Right cardiac atrium (tissue), 5 donors: ENCODE results near the gene SNX18. TPM values are rescaled to one million over a fixed set of nuclear protein-coding genes. Genes with fewer than 3 reads are reported as not detected.

ENCODE experiments used
- ATAC-seq, 2 donors: fragments of 200-7000 bp; cut with Tn5 transposase; one replicate each; pipeline versions ENCODE4 v1.8.0 to v1.9.1; 2020; ENCODE audit warnings: moderate library complexity in 2 of 2, mild to moderate bottlenecking in 1 of 2
- DNase-seq, 3 donors: peaks; one replicate each; pipeline ENCODE4 v3.0.0-alpha.2; 2020
- H3K27ac ChIP-seq: one replicate; pipeline ENCODE4 v1.5.1; 2013; ENCODE audit warnings: mild to moderate bottlenecking, low read length, control low read depth, moderate library complexity
- H3K27me3 ChIP-seq: one replicate; pipeline ENCODE4 v1.6.1; 2013; ENCODE audit not compliant: control insufficient read depth, insufficient read depth
- H3K4me1 ChIP-seq: one replicate; pipeline ENCODE4 v1.6.1; 2013; ENCODE audit warnings: low read length; ENCODE audit not compliant: control insufficient read depth, insufficient read depth
- H3K4me3 ChIP-seq: one replicate; pipeline ENCODE4 v1.5.1; 2013; ENCODE audit warnings: low read length, control low read depth
- H3K9me3 ChIP-seq: one replicate; pipeline ENCODE4 v1.6.1; 2013; ENCODE audit warnings: low read length; ENCODE audit not compliant: control insufficient read depth
- WGBS: extraction: QIAGEN DNeasy Blood & Tissue Kit; methylation state at CpG from one replicate; pipeline ENCODE4 v1.1.7; 2013; 5-methylcytosine and 5-hydroxymethylcytosine counted together
- intact Hi-C, 4 donors: fragments of 100-400 bp; cut with DNase I; formaldehyde crosslinking; loops; one replicate each; pipeline versions ENCODE4 v1.11.0 to v1.14.0; 2022 to 2023
- polyA plus RNA-seq: library from polyadenylated mRNA; stranded (reverse); fragments of 200-250 nt; gene quantifications from one replicate; pipeline ENCODE4 v1.2.3, GENCODE V29; 2013
- total RNA-seq, 4 donors: library from RNA; stranded (reverse); fragmentation: NEBNext Ultra II Directional; extraction: Animal tissue kit (Norgen Biotek cat#: 25700); gene quantifications; one replicate each; pipeline ENCODE4 v1.2.1, GENCODE V29; 2021
- donor health status: healthy with polysubstance abuse.
- donor health status: DM: no; HTN: yes; CAD: no.
- donor health status: DM: no; HTN: no; CAD: no.
- donor health status: DM: no; HTN: yes; CAD: no; lungs with severe emphysema.
- donor health status: DM: yes; HTN: yes; CAD: no.

SNX18 gene
- total and polyA plus RNA-seq, 5 donors = 3.8 to 14.0 (median 12.8) TPM

- H3K9me3 ChIP-seq = no peaks in the 10 kb centered on the region
- intact Hi-C loops = no loop called here
- DNase-seq (no peak), ATAC-seq (no peak)
- no peak overlapping the region for H3K4me3 ChIP-seq
- H3K27me3 ChIP-seq = no peaks in the 10 kb centered on the region
- no peak overlapping the region for H3K27ac ChIP-seq
- H3K4me1 ChIP-seq = no peaks in the 10 kb centered on the region
- 27% methylated on average over 1 of the region's 1 CpG for WGBS
Observed at GRCh38 chr5:54579591-54580295, 62.2 kb downstream of the SNX18 start.

GRCh38 chr5:54580997-54581811 lies 63.6 kb downstream of the SNX18 start:
- DNase-seq = no peak
- Histone ChIP-seq H3K27me3 (no peaks in the 10 kb centered on the region), H3K27ac (no peak overlapping the region), H3K9me3 (no peaks in the 10 kb centered on the region), H3K4me3 (no peak overlapping the region), H3K4me1 (no peaks in the 10 kb centered on the region)
- intact Hi-C loops = no loop called here
- WGBS = 42% methylated on average over 7 of the region's 7 CpGs
- ATAC-seq = peak; percentile 62 to 65

GRCh38 chr5:54581831-54582548 lies 64.4 kb downstream of the SNX18 start:
- H3K27ac ChIP-seq = peak overlapping the region; percentile 30
- H3K27me3 ChIP-seq = no peaks in the 10 kb centered on the region
- no peak for DNase-seq
- 51% methylated on average over 3 of the region's 3 CpGs for WGBS
- no peak overlapping the region for H3K4me3 ChIP-seq
- H3K4me1 ChIP-seq = no peaks in the 10 kb centered on the region
- peak; percentile 63 to 67 for ATAC-seq
- intact Hi-C loops = no loop called here
- H3K9me3 ChIP-seq = no peaks in the 10 kb centered on the region

GRCh38 chr5:54586336-54586735 lies 68.8 kb downstream of the SNX18 start:
- Histone ChIP-seq H3K4me1 (no peaks in the 10 kb centered on the region), H3K27ac (no peak overlapping the region), H3K27me3 (no peaks in the 10 kb centered on the region), H3K9me3 (no peaks in the 10 kb centered on the region), H3K4me3 (no peak overlapping the region)
- WGBS = 97% methylated on average over 5 of the region's 5 CpGs
- ATAC-seq (no peak), DNase-seq (no peak)
- intact Hi-C loops = no loop called here

GRCh38 chr5:54589786-54590185 lies 72.2 kb downstream of the SNX18 start:
- Histone ChIP-seq H3K4me1 (no peaks in the 10 kb centered on the region), H3K27me3 (no peaks in the 10 kb centered on the region), H3K4me3 (no peak overlapping the region), H3K9me3 (no peaks in the 10 kb centered on the region), H3K27ac (no peak overlapping the region)
- no peak for DNase-seq
- intact Hi-C loops = no loop called here
- ATAC-seq = no peak
- 94% methylated on average over 4 of the region's 4 CpGs for WGBS

GRCh38 chr5:54590824-54591223 lies 73.3 kb downstream of the SNX18 start:
- ATAC-seq (no peak), DNase-seq (no peak)
- no peaks in the 10 kb centered on the region for H3K9me3 ChIP-seq
- H3K4me3 ChIP-seq = no peak overlapping the region
- H3K27me3 ChIP-seq = no peaks in the 10 kb centered on the region
- intact Hi-C loops = no loop called here
- H3K27ac ChIP-seq = no peak overlapping the region
- H3K4me1 ChIP-seq = no peaks in the 10 kb centered on the region
- 93% methylated on average over 3 of the region's 3 CpGs for WGBS

GRCh38 chr5:54593779-54594178 lies 76.2 kb downstream of the SNX18 start:
- Histone ChIP-seq H3K27ac (no peak overlapping the region), H3K9me3 (no peaks in the 10 kb centered on the region), H3K4me1 (no peaks in the 10 kb centered on the region), H3K4me3 (no peak overlapping the region), H3K27me3 (no peaks in the 10 kb centered on the region)
- ATAC-seq = no peak
- intact Hi-C loops = no loop called here
- no peak for DNase-seq

GRCh38 chr5:54594181-54594580 lies 76.6 kb downstream of the SNX18 start:
- H3K27ac ChIP-seq = no peak overlapping the region
- intact Hi-C loops = no loop called here
- H3K4me1 ChIP-seq = no peaks in the 10 kb centered on the region
- no peaks in the 10 kb centered on the region for H3K9me3 ChIP-seq
- no peak overlapping the region for H3K4me3 ChIP-seq
- DNase-seq = no peak
- H3K27me3 ChIP-seq = no peaks in the 10 kb centered on the region
- ATAC-seq = no peak

- Histone ChIP-seq H3K27me3 (no peaks in the 10 kb centered on the region), H3K27ac (no peak overlapping the region), H3K9me3 (no peaks in the 10 kb centered on the region), H3K4me3 (no peak overlapping the region), H3K4me1 (no peaks in the 10 kb centered on the region)
- intact Hi-C loops = no loop called here
- DNase-seq (no peak), ATAC-seq (no peak)
Observed at GRCh38 chr5:54595721-54596120, 78.2 kb downstream of the SNX18 start.
